ENCODE data around the gene ENPP7.
A peak's percentile ranks its signal among the peaks of the same experiment; 100 is the strongest.

Gene ENPP7

DNA sequence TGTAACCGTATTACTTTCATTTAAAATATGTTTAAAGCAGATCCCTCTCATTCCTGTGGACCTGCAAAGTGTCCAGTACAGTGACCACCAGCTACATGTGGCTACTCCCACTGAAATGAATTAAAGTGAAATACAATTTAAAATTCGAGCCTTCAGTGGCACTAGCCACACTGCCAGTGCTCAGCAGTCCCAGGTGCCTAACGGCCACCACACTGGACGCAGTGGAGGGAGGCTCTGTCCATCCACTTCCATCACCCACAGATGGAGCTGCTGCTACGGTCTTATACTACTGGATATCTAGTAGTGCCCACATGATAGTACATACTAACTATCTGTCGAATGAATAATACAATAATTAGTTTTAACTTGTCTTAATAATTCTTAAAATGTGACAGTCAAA, 44.9 kb downstream of the ENPP7 start:
- TF ChIP-seq POLR2AphosphoS5 (IDR thresholded peaks at IDR 0.05; ENCODE audit: low read depth, low read length) (no peak), FOXP2 (optimal IDR thresholded peaks at IDR 0.05; ENCODE audit: borderline replicate concordance, extremely low read depth, extremely low read length, insufficient read depth) (no peak), SIN3A (IDR thresholded peaks at IDR 0.05; ENCODE audit: borderline replicate concordance, insufficient read depth, low read length) (no peak), TAF1 (IDR thresholded peaks at IDR 0.05; ENCODE audit: borderline replicate concordance, insufficient read depth, low read length) (no peak)
- TF ChIP-seq, protein P1, sequence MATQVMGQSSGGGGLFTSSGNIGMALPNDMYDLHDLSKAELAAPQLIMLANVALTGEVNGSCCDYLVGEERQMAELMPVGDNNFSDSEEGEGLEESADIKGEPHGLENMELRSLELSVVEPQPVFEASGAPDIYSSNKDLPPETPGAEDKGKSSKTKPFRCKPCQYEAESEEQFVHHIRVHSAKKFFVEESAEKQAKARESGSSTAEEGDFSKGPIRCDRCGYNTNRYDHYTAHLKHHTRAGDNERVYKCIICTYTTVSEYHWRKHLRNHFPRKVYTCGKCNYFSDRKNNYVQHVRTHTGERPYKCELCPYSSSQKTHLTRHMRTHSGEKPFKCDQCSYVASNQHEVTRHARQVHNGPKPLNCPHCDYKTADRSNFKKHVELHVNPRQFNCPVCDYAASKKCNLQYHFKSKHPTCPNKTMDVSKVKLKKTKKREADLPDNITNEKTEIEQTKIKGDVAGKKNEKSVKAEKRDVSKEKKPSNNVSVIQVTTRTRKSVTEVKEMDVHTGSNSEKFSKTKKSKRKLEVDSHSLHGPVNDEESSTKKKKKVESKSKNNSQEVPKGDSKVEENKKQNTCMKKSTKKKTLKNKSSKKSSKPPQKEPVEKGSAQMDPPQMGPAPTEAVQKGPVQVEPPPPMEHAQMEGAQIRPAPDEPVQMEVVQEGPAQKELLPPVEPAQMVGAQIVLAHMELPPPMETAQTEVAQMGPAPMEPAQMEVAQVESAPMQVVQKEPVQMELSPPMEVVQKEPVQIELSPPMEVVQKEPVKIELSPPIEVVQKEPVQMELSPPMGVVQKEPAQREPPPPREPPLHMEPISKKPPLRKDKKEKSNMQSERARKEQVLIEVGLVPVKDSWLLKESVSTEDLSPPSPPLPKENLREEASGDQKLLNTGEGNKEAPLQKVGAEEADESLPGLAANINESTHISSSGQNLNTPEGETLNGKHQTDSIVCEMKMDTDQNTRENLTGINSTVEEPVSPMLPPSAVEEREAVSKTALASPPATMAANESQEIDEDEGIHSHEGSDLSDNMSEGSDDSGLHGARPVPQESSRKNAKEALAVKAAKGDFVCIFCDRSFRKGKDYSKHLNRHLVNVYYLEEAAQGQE (IDR thresholded peaks at IDR 0.05; ENCODE audit: insufficient read depth in 1 of 2, low read depth in 2 of 2, low read length in 2 of 2), result no peak

DNA sequence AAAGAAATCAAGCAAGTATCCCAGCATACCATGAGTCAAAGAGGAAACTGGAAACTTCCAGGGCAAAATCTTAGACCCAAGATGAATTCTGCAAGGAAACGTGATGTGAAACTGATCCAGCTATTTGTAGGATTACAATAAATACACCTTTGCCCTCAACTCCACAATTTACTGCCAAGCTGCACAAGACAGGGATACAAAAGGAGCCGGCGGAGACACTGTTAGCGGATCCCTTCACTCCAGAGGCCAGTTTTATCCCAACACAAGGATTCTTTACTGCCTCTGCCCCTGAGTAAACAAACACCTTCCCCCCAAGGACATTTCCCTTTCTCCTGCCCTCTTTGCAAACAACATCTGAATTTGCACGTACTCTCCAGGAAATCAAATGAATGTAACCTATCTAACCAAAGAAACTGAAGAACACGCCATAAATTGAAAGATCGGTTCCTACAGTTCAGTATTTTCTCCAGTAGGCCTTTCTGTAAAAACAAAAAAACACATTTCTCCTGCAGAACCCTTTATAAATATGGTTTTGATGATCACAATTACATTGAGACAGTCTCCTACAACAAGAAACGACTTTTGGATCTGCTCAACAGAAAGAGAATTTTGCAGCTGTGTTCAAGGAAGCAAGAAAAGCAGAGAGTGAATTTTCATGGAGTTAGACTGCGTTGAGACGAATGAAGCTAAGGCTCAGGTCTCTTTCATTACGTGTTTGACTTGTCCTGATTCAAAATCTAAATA, 45.8 kb downstream of the ENPP7 start:
- TF ChIP-seq TAF1 (IDR thresholded peaks at IDR 0.05; ENCODE audit: borderline replicate concordance, insufficient read depth, low read length) (no peak), SIN3A (IDR thresholded peaks at IDR 0.05; ENCODE audit: borderline replicate concordance, insufficient read depth, low read length) (no peak), POLR2AphosphoS5 (IDR thresholded peaks at IDR 0.05; ENCODE audit: low read depth, low read length) (no peak)
- TF ChIP-seq, protein P1 (IDR thresholded peaks at IDR 0.05; ENCODE audit: insufficient read depth in 1 of 2, low read depth in 2 of 2, low read length in 2 of 2), result no peak

DNA sequence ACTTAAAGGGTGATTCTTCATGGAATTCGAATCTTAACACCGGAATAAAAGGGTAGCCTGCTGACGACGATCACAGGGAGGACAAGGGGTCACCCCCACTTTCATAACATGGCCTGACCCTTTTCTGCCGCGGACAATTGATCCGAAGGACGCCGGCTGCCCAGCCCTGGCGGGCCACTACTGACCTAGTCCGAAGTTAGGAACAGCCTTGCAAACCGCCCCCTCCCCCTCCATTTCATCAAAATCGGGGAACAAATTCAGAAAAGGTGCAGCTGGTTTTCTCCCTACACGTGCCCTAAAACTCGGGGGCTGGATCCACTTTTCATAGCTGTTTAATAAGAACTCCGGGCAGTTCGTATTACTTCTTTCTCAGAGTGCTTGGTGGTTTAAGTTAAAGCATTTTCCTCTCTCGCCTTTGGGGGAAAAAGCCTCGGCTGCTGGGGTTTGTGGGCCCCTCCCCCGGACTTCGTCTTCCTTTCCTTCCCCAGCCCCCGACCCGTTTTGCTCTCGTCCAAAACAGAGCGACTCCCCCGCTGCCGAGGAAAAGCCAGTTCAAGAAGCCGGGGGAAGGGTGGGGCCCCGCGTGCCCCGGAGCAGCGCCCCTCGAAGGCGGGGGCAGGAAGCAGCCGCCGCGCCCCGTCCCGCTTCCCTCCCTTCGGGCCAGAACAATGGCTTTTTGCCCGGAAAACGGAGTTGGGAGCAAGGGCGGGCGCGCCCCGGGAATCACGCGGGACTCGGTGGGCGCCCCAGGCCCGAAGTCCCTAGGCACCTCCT, 46.6 kb downstream of the ENPP7 start:
- TF ChIP-seq TAF1 (IDR thresholded peaks at IDR 0.05; ENCODE audit: borderline replicate concordance, insufficient read depth, low read length) (no peak), SIN3A (IDR thresholded peaks at IDR 0.05; ENCODE audit: borderline replicate concordance, insufficient read depth, low read length) (no peak), FOXP2 (optimal IDR thresholded peaks at IDR 0.05; ENCODE audit: borderline replicate concordance, extremely low read depth, extremely low read length, insufficient read depth) (no peak), POLR2AphosphoS5 (IDR thresholded peaks at IDR 0.05; ENCODE audit: low read depth, low read length) (no peak)
- TF ChIP-seq, protein P1 (IDR thresholded peaks at IDR 0.05; ENCODE audit: insufficient read depth in 1 of 2, low read depth in 2 of 2, low read length in 2 of 2), result no peak

DNA sequence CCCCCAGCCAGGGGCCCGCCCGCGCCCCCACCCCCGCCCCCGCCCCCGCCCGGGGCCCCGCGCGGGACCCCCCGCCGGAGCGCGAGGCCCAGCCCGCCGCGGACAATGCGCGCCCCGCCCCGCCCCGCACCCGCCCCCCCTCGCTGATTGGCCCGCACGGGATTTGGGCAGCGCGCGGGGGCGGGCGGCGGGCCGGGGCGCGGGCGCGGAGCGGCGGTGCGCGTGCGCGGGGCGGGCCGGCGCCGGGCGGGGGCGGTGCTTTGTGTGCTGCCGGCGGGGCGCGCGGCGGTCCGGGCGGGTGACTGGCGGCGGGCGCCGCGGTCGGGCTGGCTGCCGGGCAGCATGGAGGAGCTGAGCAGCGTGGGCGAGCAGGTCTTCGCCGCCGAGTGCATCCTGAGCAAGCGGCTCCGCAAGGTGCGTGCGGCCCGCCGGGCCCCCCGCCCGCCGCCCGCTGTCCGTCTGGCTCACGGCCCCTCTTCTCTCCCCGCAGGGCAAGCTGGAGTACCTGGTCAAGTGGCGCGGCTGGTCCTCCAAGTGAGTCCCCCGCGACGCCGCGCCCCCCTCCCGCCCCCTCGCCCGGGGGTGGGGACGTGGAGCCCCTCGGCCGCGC, 47.3 kb downstream of the ENPP7 start, which contains the start of gene CBX2:
TSS of gene CBX2 (plus strand) at position 255 of the 610 bp plus-strand sequence. CDS start at position 343, 88 bp downstream.
- TF ChIP-seq TAF1 (IDR thresholded peaks at IDR 0.05; ENCODE audit: borderline replicate concordance, insufficient read depth, low read length), result no peak
- peak; percentile 27 for TF ChIP-seq FOXP2 (optimal IDR thresholded peaks at IDR 0.05; ENCODE audit: borderline replicate concordance, extremely low read depth, extremely low read length, insufficient read depth)

DNA sequence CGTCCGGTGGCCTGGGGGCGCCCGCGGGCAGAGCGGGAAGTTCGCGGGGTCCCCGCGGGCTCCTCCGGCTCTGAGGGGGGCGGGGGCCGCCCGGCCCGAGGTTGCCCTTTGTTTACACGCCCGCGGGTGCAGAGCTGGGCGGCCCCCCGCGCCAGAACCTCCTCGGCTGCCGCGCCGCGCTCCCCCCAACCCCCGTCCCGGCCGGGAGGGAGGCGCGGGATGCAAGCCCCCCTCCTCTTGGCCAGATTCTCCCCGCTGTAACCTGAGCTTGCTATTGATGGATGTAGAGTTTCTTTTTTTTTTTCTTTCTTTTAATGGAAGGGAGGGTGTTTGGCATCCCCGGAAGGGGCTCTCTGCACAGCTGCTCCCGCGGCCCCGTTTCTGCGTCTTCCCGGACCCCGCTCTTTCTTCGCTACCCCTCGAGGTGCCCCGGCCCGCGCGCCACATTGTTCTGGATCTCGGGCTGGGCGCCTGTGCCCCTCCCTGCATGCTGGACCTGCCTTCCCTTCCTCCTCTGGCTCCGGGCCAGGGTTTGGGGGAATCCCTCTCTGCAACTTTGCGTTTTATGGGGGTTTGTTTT, 47.9 kb downstream of the ENPP7 start:
- TF ChIP-seq POLR2AphosphoS5 (IDR thresholded peaks at IDR 0.05; ENCODE audit: low read depth, low read length) (no peak), FOXP2 (optimal IDR thresholded peaks at IDR 0.05; ENCODE audit: borderline replicate concordance, extremely low read depth, extremely low read length, insufficient read depth) (no peak), SIN3A (IDR thresholded peaks at IDR 0.05; ENCODE audit: borderline replicate concordance, insufficient read depth, low read length) (no peak), TAF1 (IDR thresholded peaks at IDR 0.05; ENCODE audit: borderline replicate concordance, insufficient read depth, low read length) (no peak)
- TF ChIP-seq, protein P1 (IDR thresholded peaks at IDR 0.05; ENCODE audit: insufficient read depth in 1 of 2, low read depth in 2 of 2, low read length in 2 of 2), result no peak
